Common myeloid progenitor, CD34-positive (primary cell): Measurements from ENCODE around the gene SPC24. TPM values are rescaled to one million over a fixed set of nuclear protein-coding genes. Genes with fewer than 3 reads are reported as not detected.
A peak's percentile ranks its signal among the peaks of the same experiment; 100 is the strongest.

ENCODE experiments used
- CTCF ChIA-PET: fragments of 350-600 bp; sonication (Branson Sonifier 250); formaldehyde crosslinking; loops from one replicate; lab custom pipeline; 2021; ENCODE audit warnings: antibody characterized with exemption; lab: Charles Lee
- POLR2A ChIA-PET: fragments of 350-600 bp; sonication (Branson Sonifier 250); formaldehyde crosslinking; loops from one replicate; lab custom pipeline; 2021; ENCODE audit warnings: antibody characterized with exemption; lab: Charles Lee
- DNase-seq, 3 donors: peaks; one replicate each; pipeline versions ENCODE4 v3.0.0 to v3.0.0-alpha.2; 2013
- H3K27ac ChIP-seq, 2 experiments: 1 replicate in 1 of 2; 2 replicates in 1 of 2; pipeline ENCODE4 v1.7.0; 2013; ENCODE audit warnings: inconsistent platforms in 2 of 2, low read length in 2 of 2, mild to moderate bottlenecking in 2 of 2, low read depth in 1 of 2, moderate library complexity in 1 of 2; ENCODE audit not compliant: severe bottlenecking in 2 of 2, insufficient read depth in 1 of 2, poor library complexity in 1 of 2
- H3K27me3 ChIP-seq, 5 experiments: replicated peaks in 2 of 5; 1 replicate in 3 of 5; 2 replicates in 2 of 5; pipeline versions ENCODE4 v1.6.1 to v1.7.0; 2013; ENCODE audit warnings: low read length in 4 of 5, mild to moderate bottlenecking in 2 of 5, moderate library complexity in 2 of 5, inconsistent platforms in 1 of 5; ENCODE audit not compliant: insufficient read depth in 5 of 5, control insufficient read depth in 4 of 5
- H3K36me3 ChIP-seq, 4 experiments: 1 replicate in 2 of 4; 2 replicates in 2 of 4; pipeline versions ENCODE4 v1.6.1 to v1.7.0; 2013; ENCODE audit warnings: low read length in 3 of 4, control low read depth in 1 of 4, mild to moderate bottlenecking in 1 of 4; ENCODE audit not compliant: control insufficient read depth in 4 of 4, insufficient read depth in 4 of 4
- H3K4me1 ChIP-seq, 4 experiments: 1 replicate in 3 of 4; 2 replicates in 1 of 4; pipeline versions ENCODE4 v1.6.1 to v1.7.1; 2013; ENCODE audit warnings: low read length in 3 of 4, mild to moderate bottlenecking in 3 of 4, control low read depth in 1 of 4, inconsistent platforms in 1 of 4, moderate library complexity in 1 of 4; ENCODE audit not compliant: control insufficient read depth in 4 of 4, insufficient read depth in 4 of 4; ENCODE audit errors: control extremely low read depth in 1 of 4
- H3K4me3 ChIP-seq, 7 experiments: 1 replicate in 4 of 7; 2 replicates in 3 of 7; pipeline versions ENCODE4 v1.5.1 to v1.7.0; 2013; ENCODE audit warnings: mild to moderate bottlenecking in 7 of 7, low read length in 6 of 7, moderate library complexity in 6 of 7, inconsistent platforms in 2 of 7, low read depth in 2 of 7, control low read depth in 1 of 7; ENCODE audit not compliant: insufficient read depth in 4 of 7, control insufficient read depth in 1 of 7; ENCODE audit errors: extremely low read depth in 1 of 7
- H3K9me3 ChIP-seq, 5 experiments: 1 replicate in 4 of 5; 2 replicates in 1 of 5; pipeline versions ENCODE4 v1.6.1 to v1.7.1; 2013; ENCODE audit warnings: low read length in 4 of 5, mild to moderate bottlenecking in 2 of 5, inconsistent platforms in 1 of 5, low read depth in 1 of 5, moderate library complexity in 1 of 5; ENCODE audit not compliant: control insufficient read depth in 4 of 5, insufficient read depth in 2 of 5; ENCODE audit errors: control extremely low read depth in 1 of 5
- WGBS: methylation state at CpG from one replicate; pipeline ENCODE4 v1.1.5; 2013; ENCODE audit not compliant: insufficient coverage; 5-methylcytosine and 5-hydroxymethylcytosine counted together
- polyA plus RNA-seq: library from polyadenylated mRNA; unstranded; fragments of 120-200 nt; gene quantifications from one replicate; pipeline ENCODE4 v1.2.1, GENCODE V29; 2013

SPC24 gene, protein sequence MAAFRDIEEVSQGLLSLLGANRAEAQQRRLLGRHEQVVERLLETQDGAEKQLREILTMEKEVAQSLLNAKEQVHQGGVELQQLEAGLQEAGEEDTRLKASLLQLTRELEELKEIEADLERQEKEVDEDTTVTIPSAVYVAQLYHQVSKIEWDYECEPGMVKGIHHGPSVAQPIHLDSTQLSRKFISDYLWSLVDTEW
- polyA plus RNA-seq, result 1.5 TPM

DNA sequence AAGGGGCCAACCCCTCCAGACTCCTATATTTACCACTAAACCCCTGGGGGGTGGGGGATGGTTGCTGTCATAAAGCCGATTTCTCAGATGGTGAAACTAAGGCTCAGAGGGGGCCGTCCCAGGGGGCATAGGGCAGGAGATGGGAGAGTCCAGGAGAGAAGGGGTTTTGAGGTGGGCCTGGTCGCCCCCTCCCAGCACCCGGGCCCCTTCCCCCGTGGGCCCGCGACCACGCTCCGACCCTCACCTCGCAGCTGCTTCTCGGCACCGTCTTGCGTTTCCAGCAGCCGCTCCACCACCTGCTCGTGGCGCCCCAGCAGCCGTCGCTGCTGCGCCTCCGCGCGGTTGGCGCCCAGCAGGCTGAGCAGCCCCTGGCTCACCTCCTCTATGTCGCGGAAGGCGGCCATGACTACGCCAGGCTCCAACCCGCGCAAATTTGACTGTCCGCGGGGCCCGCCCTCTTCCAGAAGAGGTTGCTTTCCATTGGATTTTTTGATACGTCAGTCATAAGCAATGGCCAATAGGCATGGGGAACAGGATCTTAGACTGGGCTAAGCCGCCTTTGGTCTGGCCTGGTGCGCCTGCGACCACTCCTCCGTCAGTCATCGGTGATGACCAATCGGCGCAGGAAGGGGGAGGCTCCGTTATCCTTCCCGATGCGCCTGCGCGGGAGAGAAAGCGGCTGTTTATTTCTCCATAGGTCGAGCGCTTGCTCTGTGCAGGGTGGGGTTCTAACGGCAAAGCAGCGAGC lies at the start of gene SPC24:
SPC24 (minus strand) TSS at position 410 of the 748 bp plus-strand sequence; CDS start at position 404, 6 bp downstream.
- Histone ChIP-seq H3K27ac (peak within 1 kb of the TSS in 1 of 2 experiments; percentile 70), H3K4me1 (peaks cover 0 to 20% (median 15%) of the 10 kb centered on the region in 4 experiments), H3K9me3 (peaks cover 0 to 1% (median 0%) of the 10 kb centered on the region in 5 experiments), H3K27me3 (no peaks in the 10 kb centered on the region), H3K36me3 (peaks cover 0 to 12% (median 0%) of the 10 kb centered on the region in 4 experiments), H3K4me3 (peak within 1 kb of the TSS; percentile 62 to 96 (median 89))
- WGBS, result 0% methylated on average over 49 of the region's 50 CpGs
- DNase-seq, result peak; percentile 97 to 98 (median 98)
- POLR2A ChIA-PET, result no interaction called here
- CTCF ChIA-PET, result interaction anchor here (0.8 to 1.6 kb wide), 5 partner anchors 9 to 67 kb away, joined by 3 read pairs; no protein-coding TSS in a partner anchor

DNA sequence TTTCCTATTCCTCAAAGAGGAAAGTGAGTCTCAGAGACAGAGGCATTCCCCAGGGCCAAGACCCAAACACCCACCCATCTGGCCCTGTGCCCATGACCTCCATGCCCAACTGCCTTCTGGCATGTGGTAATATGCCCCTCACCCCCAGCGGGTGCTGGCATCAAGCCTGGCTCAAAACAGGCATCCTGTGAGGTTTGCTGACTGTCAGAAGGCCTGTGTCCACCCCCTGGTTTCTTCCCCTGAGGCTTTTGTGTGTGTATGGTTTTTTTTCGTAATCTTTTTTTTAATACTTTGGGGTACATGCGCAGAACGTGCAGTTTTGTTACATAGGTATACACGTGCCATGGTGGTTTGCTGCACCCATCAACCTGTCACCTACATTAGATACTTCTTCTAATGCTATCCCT lies 49.4 kb upstream of the SPC24 start:
- Histone ChIP-seq H3K36me3 (no peaks in the 10 kb centered on the region), H3K4me1 (peaks cover 4 to 32% (median 23%) of the 10 kb centered on the region in 4 experiments), H3K27ac (peak overlapping the region in 1 of 2 experiments; percentile 45), H3K9me3 (no peaks in the 10 kb centered on the region), H3K4me3 (peak overlapping the region in 1 of 7 experiments; percentile 1), H3K27me3 (no peaks in the 10 kb centered on the region)
- ChIA-PET CTCF (interaction anchor here (0.9 to 2.6 kb wide), 8 partner anchors 10 to 79 kb away, joined by 3 to 16 read pairs (median 6); no protein-coding TSS in a partner anchor), POLR2A (no interaction called here)
- 0% methylated on average over 2 of the region's 5 CpGs for WGBS
- peak; percentile 93 to 99 (median 99) for DNase-seq

DNA sequence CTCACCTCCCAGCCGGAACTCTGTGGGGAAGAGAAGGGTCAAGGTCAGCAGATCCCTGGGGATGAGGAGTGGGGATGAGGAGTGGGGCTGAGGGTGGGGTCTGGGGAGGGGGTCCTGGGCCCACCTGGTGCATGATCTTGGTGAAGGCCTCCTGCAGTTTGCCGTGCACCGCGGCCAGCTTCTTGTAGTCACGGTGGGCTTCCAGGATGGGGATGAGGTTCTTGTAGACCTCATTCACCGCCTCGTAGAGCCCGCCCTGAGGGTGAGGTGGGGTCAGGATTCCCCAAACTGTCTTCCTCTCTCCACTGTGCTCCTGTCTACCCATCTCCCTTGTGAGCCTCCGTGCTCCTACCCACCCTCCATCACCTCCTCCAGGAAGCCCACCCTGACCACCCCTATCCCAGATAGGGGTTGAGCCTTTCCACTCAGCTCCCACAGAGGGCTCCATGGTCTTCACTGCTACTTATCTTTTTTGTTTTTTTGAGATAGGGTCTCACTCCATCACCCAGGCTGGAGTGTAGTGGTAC lies 48.6 kb upstream of the SPC24 start:
- ChIA-PET CTCF (interaction anchor here (0.7 to 2.6 kb wide), 9 partner anchors 9 to 78 kb away, joined by 3 to 16 read pairs (median 5); no protein-coding TSS in a partner anchor), POLR2A (no interaction called here)

DNA sequence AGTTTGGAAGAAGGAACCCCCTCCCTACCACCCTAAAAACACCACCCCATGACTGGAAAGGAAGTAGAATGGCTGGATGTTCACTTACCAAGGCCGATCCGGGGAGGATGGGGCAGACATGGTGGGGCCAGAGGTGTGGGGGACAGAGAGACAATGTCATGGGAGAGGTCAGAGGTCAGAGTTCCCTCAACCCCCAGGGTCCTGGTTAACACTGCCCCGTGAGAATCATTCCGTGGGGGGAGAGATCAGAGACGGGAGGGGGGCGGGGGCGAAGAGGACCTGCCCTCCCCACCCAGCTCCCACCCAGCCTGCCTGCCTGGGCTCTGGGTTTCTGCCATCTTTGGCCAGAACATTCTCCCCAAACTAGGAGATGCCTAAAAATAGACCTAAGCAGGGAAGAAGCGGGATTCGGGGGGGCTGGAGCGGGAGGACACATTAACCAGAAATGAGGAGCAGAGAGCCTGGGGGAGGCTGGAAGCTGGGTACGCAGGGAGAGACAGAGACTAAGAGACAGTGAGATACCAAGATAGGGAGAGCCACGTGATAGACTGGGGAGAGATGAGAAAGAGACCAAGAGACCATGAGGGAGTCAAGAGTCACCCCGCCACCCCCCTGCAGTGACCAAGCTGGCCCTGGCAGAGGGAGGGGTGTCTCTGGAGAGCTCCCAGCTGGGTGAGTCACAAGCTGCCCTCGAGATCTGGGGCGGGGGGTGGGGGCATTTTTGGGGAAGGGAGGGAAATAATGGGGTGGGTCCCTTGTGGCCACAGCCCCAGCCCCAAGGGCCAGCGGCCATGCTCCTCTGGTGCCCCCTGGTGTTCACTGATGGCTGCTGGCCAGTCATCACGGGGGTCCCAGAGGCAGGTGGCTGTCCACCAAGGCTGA lies 47.9 kb upstream of the SPC24 start:
- Histone ChIP-seq H3K27me3 (no peaks in the 10 kb centered on the region), H3K9me3 (no peaks in the 10 kb centered on the region), H3K27ac (no peak overlapping the region), H3K4me3 (no peak overlapping the region), H3K4me1 (peaks cover 4 to 39% (median 23%) of the 10 kb centered on the region in 4 experiments), H3K36me3 (no peaks in the 10 kb centered on the region)
- ChIA-PET POLR2A (interaction anchor here (0.6 kb wide), 1 partner anchor 83 kb away, joined by 6 read pairs; no protein-coding TSS in a partner anchor), CTCF (interaction anchor here (0.7 to 2.6 kb wide), 10 partner anchors 9 to 77 kb away, joined by 3 to 16 read pairs (median 4); no protein-coding TSS in a partner anchor)
- peak; percentile 66 to 90 (median 85) for DNase-seq
- 44% methylated on average over 10 of the region's 17 CpGs for WGBS

More for the DNA sequence above, 48.6 kb upstream of the SPC24 start:
- no peaks in the 10 kb centered on the region for H3K9me3 ChIP-seq
- no peaks in the 10 kb centered on the region for H3K36me3 ChIP-seq
- H3K4me1 ChIP-seq, result peaks cover 4 to 34% (median 23%) of the 10 kb centered on the region in 4 experiments
- 100% methylated on average over 1 of the region's 9 CpGs for WGBS
- H3K27ac ChIP-seq, result peak overlapping the region in 1 of 2 experiments; percentile 12
- H3K4me3 ChIP-seq, result no peak overlapping the region
- peak in 1 of 3 donors; percentile 31 for DNase-seq
- no peaks in the 10 kb centered on the region for H3K27me3 ChIP-seq

DNA sequence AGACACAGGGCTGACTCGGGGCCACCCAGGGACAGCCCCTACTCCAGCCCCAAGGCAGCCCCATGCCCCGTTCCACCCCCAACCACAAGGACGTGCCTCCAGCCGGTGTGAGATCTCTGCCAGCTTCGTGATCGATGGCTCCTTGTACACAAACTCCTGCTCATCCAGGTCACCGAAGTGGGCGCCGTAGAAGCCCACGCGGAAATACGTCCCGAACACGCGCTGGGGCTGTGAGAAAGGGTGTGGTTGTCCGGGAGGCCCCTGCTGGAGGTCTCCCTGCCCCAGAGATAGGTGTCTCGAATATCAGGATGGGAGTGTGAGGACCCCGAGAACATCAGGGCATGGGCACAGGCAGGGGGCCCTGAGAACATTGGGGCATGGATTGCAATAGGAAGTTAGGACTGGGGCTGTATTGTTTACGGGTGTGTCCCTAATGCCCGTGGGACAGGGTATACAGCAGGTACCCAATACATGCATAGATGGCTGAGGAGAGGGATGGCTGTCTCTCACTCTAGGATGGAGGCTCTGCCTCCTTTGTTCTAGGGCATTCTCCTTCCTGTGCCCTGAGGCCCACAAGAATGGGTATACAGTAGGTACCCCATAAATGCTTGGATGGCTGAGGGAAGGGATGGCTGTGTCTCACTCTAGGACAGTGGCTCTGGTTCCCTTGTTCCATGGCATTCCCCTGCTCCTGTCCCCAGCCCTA lies 47.1 kb upstream of the SPC24 start:
- Histone ChIP-seq H3K4me3 (no peak overlapping the region), H3K36me3 (no peaks in the 10 kb centered on the region), H3K27ac (no peak overlapping the region), H3K4me1 (peaks cover 4 to 43% (median 23%) of the 10 kb centered on the region in 4 experiments), H3K9me3 (no peaks in the 10 kb centered on the region), H3K27me3 (no peaks in the 10 kb centered on the region)
- no peak for DNase-seq
- 94% methylated on average over 19 of the region's 20 CpGs for WGBS
- CTCF ChIA-PET, result interaction anchor here (1.0 to 2.1 kb wide), 3 partner anchors 9 to 77 kb away, joined by 3 to 16 read pairs (median 8); no protein-coding TSS in a partner anchor
- POLR2A ChIA-PET, result interaction anchor here (0.6 kb wide), 1 partner anchor 84 kb away, joined by 6 read pairs; no protein-coding TSS in a partner anchor

DNA sequence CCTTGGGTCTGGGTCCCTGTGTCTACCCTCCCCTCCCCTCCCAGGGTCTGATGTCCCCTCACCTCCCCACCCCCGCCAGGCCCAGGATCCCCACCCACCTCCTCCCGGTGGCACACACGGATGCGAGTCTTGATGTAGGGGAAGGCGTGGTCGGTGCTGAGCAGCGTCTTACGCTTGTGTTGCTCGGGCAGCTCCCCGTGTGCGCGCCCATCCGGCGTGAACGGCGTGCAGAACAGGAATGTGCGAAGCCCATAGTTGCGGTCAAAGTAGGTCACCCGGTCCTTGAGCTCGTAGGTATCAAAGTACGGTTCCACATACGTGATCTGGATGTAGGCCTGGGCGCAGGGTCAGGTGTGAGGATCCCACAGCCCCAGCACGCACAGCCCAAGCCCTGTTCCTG lies 46.2 kb upstream of the SPC24 start:
- H3K9me3 ChIP-seq, result no peaks in the 10 kb centered on the region
- WGBS, result 93% methylated on average over 19 of the region's 24 CpGs
- H3K36me3 ChIP-seq, result no peaks in the 10 kb centered on the region
- no peak for DNase-seq
- H3K4me1 ChIP-seq, result peaks cover 4 to 48% (median 29%) of the 10 kb centered on the region in 4 experiments
- POLR2A ChIA-PET, result no interaction called here
- H3K27ac ChIP-seq, result no peak overlapping the region
- CTCF ChIA-PET, result no interaction called here
- H3K4me3 ChIP-seq, result no peak overlapping the region
- H3K27me3 ChIP-seq, result no peaks in the 10 kb centered on the region
